Mucosa of rectum (tissue), 2 donors: ENCODE data around the gene CFL2.

ENCODE experiments used
- H3K27ac ChIP-seq, 2 donors: one replicate each; pipeline ENCODE4 v1.7.0; 2013; ENCODE audit warnings: inconsistent platforms in 2 of 2, low read depth in 2 of 2, low read length in 2 of 2
- H3K27me3 ChIP-seq, 2 donors: one replicate each; pipeline ENCODE4 v1.7.0; 2013; ENCODE audit warnings: low read length in 2 of 2; ENCODE audit not compliant: control insufficient read depth in 2 of 2, insufficient read depth in 2 of 2
- H3K36me3 ChIP-seq, 2 donors: one replicate each; pipeline ENCODE4 v1.7.0; 2013; ENCODE audit warnings: low read length in 2 of 2; ENCODE audit not compliant: control insufficient read depth in 2 of 2, insufficient read depth in 2 of 2
- H3K4me1 ChIP-seq, 2 donors: one replicate each; pipeline ENCODE4 v1.7.0; 2013; ENCODE audit warnings: low read length in 2 of 2, mild to moderate bottlenecking in 1 of 2; ENCODE audit not compliant: control insufficient read depth in 2 of 2, insufficient read depth in 2 of 2
- H3K4me3 ChIP-seq, 2 donors: one replicate each; pipeline ENCODE4 v1.7.0; 2013; ENCODE audit warnings: low read length in 2 of 2
- H3K9ac ChIP-seq, 2 donors: one replicate each; pipeline ENCODE4 v1.7.0; 2013; ENCODE audit warnings: low read length in 2 of 2, low read depth in 1 of 2, mild to moderate bottlenecking in 1 of 2
- H3K9me3 ChIP-seq, 2 donors: one replicate each; pipeline ENCODE4 v1.7.0; 2013; ENCODE audit warnings: low read length in 2 of 2; ENCODE audit not compliant: control insufficient read depth in 2 of 2
- donor health status: healthy.
- donor health status: Normal muscosa, but diverticular disease.

CFL2 gene

GRCh38 chr14:34733245-34733644 lies 18.9 kb upstream of the CFL2 start:
- H3K9ac ChIP-seq, result no peak overlapping the region
- no peak overlapping the region for H3K4me3 ChIP-seq
- no peaks in the 10 kb centered on the region for H3K36me3 ChIP-seq
- H3K27ac ChIP-seq, result no peak overlapping the region
- no peaks in the 10 kb centered on the region for H3K4me1 ChIP-seq
- no peaks in the 10 kb centered on the region for H3K27me3 ChIP-seq
- H3K9me3 ChIP-seq, result no peaks in the 10 kb centered on the region

- Histone ChIP-seq H3K4me1 (no peaks in the 10 kb centered on the region), H3K4me3 (no peak overlapping the region), H3K36me3 (no peaks in the 10 kb centered on the region), H3K27me3 (no peaks in the 10 kb centered on the region), H3K9me3 (no peaks in the 10 kb centered on the region), H3K9ac (no peak overlapping the region), H3K27ac (no peak overlapping the region)
Observed at GRCh38 chr14:34732802-34733201, 18.4 kb upstream of the CFL2 start.

- H3K27me3 ChIP-seq, result peaks cover 0 to 3% of the 10 kb centered on the region in 2 donors
- no peak overlapping the region for H3K4me3 ChIP-seq
- H3K4me1 ChIP-seq, result no peaks in the 10 kb centered on the region
- no peak overlapping the region for H3K27ac ChIP-seq
- no peak overlapping the region for H3K9ac ChIP-seq
- no peaks in the 10 kb centered on the region for H3K36me3 ChIP-seq
- H3K9me3 ChIP-seq, result no peaks in the 10 kb centered on the region
Observed at GRCh38 chr14:34723867-34724266, 9.5 kb upstream of the CFL2 start.

GRCh38 chr14:34722723-34723545 lies 8.5 kb upstream of the CFL2 start:
- H3K4me1 ChIP-seq, result no peaks in the 10 kb centered on the region
- H3K27me3 ChIP-seq, result peaks cover 0 to 3% of the 10 kb centered on the region in 2 donors
- no peak overlapping the region for H3K27ac ChIP-seq
- no peak overlapping the region for H3K9ac ChIP-seq
- no peak overlapping the region for H3K4me3 ChIP-seq
- H3K36me3 ChIP-seq, result no peaks in the 10 kb centered on the region
- no peaks in the 10 kb centered on the region for H3K9me3 ChIP-seq

GRCh38 chr14:34721129-34721528 lies 6.7 kb upstream of the CFL2 start:
- no peak overlapping the region for H3K9ac ChIP-seq
- no peak overlapping the region for H3K27ac ChIP-seq
- no peak overlapping the region for H3K4me3 ChIP-seq
- no peaks in the 10 kb centered on the region for H3K36me3 ChIP-seq
- H3K9me3 ChIP-seq, result no peaks in the 10 kb centered on the region
- peaks cover 0 to 3% of the 10 kb centered on the region in 2 donors for H3K27me3 ChIP-seq
- no peaks in the 10 kb centered on the region for H3K4me1 ChIP-seq

- peaks cover 0 to 3% of the 10 kb centered on the region in 2 donors for H3K27me3 ChIP-seq
- no peaks in the 10 kb centered on the region for H3K9me3 ChIP-seq
- H3K36me3 ChIP-seq, result no peaks in the 10 kb centered on the region
- no peak overlapping the region for H3K27ac ChIP-seq
- no peak overlapping the region for H3K9ac ChIP-seq
- peaks cover 0 to 8% of the 10 kb centered on the region in 2 donors for H3K4me1 ChIP-seq
- no peak overlapping the region for H3K4me3 ChIP-seq
Observed at GRCh38 chr14:34718750-34719304, 4.4 kb upstream of the CFL2 start.

- H3K9ac ChIP-seq, result peak overlapping the region; percentile 68 to 84
- peak overlapping the region; percentile 63 to 86 for H3K4me3 ChIP-seq
- H3K27ac ChIP-seq, result peak overlapping the region; percentile 89 to 91
- H3K4me1 ChIP-seq, result peaks cover 0 to 8% of the 10 kb centered on the region in 2 donors
- no peaks in the 10 kb centered on the region for H3K9me3 ChIP-seq
- peaks cover 0 to 9% of the 10 kb centered on the region in 2 donors for H3K36me3 ChIP-seq
- peaks cover 0 to 2% of the 10 kb centered on the region in 2 donors for H3K27me3 ChIP-seq
Observed at GRCh38 chr14:34715127-34715863, 902 bp upstream of the CFL2 start.

- Histone ChIP-seq H3K36me3 (peaks cover 0 to 9% of the 10 kb centered on the region in 2 donors), H3K27me3 (no peaks in the 10 kb centered on the region), H3K4me1 (peaks cover 0 to 8% of the 10 kb centered on the region in 2 donors), H3K27ac (peak overlapping the region; percentile 89 to 91), H3K4me3 (peak overlapping the region; percentile 86 to 87), H3K9ac (peak overlapping the region; percentile 81 to 84), H3K9me3 (no peaks in the 10 kb centered on the region)
Observed at GRCh38 chr14:34713681-34714319, 593 bp downstream of the CFL2 start.

- H3K27me3 ChIP-seq, result no peaks in the 10 kb centered on the region
- no peaks in the 10 kb centered on the region for H3K9me3 ChIP-seq
- peak overlapping the region; percentile 89 to 91 for H3K27ac ChIP-seq
- H3K36me3 ChIP-seq, result peaks cover 0 to 9% of the 10 kb centered on the region in 2 donors
- peak overlapping the region; percentile 86 to 87 for H3K4me3 ChIP-seq
- peak overlapping the region; percentile 81 to 84 for H3K9ac ChIP-seq
- peaks cover 0 to 8% of the 10 kb centered on the region in 2 donors for H3K4me1 ChIP-seq
Observed at GRCh38 chr14:34713122-34713680, 1.2 kb downstream of the CFL2 start.
